ENCODE data around the gene TTYH2.

DNA sequence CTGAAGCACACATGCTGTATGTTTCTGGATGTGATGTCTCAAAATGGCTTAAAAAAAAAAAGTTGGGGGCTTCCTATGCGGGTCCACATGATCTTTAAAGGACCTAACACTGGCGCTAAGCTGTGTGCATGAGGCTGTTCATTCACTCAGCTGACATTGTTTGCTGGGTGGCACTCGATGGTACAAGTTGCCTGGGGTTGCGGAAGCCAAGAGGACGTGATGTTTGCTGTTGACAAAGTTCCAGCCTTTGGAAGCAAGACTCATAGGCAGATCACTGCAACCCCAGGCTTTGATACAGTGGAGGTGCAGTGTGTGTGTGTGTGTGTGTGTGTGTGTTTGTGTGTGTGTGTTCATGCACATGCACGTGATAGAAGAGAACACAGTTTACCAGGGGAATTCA, 31.2 kb downstream of the TTYH2 start:
- TF ChIP-seq CTCF (IDR thresholded peaks at IDR 0.05) (no peak), POLR2AphosphoS5 (IDR thresholded peaks at IDR 0.05) (no peak)

Measured in upper lobe of left lung (tissue), 4 donors.